HG03045 (cell line): Measurements from ENCODE around the gene ZNF793.

Experiments used
- ATAC-seq: cut with Tn5 transposase; IDR thresholded peaks from one replicate; pipeline ENCODE4 v1.9.1; 2021; ENCODE audit warnings: mild to moderate bottlenecking, moderate library complexity; ENCODE audit not compliant: unreplicated experiment

The ZNF793 gene

DNA sequence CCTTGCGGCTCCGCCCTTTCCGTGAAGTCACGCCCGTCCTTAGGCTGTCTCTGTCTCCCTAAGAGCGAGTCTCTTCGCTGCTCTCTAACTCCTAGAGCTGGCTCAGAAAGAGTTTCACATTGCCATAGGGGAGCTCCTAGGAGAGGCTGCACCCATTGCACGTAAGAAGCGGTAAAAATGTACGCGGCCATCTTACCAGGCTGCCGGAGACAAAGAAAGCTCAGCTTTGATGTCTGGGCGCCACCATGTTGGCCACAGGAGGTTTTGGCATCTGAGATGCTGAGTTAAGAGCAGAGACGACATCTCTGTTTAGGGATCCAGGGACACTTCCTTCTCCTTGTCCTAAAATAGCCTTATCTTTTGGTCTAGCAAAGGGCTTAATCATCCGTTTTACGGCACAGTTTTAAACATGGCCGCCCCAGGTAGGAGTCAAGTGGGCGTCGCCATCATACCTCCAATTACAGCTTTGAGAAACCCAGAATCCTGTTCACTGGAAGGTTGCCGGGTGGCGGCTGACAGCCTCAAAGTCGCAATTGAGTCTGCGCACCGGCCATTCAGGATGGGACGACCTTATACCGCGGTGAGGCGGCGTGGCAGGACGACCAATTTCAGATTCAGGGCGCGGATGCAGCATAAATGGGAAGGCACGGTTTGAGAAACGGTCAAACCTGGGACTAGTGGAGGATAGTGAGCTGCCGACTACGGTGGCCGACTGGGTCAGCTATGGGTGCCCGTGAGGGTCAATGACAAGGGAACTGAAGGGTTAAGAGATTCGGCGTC, at the start of gene ZNF793:
Gene ZNF793 (plus strand): TSS at position 553 of the 780 bp plus-strand sequence. CDS start 16,501 bp downstream, outside the sequence.
- peak; percentile 52 for ATAC-seq

DNA sequence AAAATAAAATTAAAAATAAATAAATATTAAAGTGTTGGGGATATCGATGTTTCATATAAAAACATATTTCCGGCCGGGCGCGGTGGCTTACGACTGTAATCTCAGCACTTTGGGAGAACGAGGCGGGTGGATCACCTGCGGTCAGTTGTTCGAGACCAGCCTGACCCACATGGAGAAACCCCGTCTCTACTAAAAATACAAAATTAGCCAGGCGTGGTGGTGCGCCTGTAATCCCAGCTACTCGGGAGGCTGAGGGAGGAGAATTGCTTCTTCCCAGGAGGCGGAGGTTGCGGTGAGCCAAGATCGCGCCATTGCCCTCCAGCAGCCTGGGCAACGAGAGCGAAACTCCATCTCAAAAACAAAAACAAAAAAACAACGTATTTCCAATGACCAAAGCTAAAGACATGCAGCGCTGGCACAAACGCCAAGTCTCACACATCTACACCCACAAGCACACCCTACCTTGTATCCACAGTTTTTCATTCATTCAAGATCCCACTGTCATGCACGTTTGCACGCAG, 40.4 kb upstream of the ZNF793 start:
- ATAC-seq = no peak

DNA sequence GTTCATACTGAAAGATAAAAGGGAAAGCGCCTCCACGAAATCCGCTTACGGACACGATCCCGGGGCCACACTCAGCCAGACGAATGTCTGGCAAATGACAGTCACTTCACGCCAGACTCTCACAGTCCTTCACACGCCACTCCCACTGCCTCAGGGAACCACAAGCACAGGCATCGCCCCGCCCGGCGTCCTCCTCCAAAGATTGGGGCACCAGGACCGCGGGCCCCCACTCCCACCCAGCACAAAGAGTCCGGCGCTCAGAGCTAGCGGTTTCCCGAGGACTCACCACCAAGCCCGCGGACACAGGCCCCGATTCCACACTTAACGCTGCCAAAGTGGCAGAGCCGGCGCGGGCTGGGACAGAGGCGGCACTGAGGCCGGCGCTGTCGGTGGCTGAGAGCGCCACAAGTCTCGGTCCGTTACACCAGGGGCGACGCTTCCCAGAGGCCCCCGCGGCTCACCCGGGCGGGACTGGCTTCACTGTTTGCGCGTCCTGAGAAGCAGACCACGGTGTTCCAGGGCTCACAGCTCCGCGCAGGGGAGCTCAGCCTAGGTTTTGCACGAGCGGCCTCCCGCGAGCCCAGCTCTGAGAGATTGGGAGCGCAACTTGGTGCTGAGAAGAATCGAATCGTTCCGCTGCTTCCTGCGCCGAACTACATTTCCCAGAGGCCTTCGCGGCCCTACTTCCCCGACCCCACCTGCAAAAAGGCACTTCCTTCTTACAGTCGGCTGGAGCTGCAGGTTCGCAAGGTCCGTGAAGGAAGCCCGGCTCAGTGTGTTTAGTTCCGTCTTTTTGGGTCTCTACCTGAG, 39.7 kb upstream of the ZNF793 start, which contains the start of gene ZNF569:
Gene ZNF569 (minus strand): TSS at position 647 of the 810 bp plus-strand sequence. CDS start 22,523 bp downstream, outside the sequence.
- ATAC-seq = peak; percentile 63

DNA sequence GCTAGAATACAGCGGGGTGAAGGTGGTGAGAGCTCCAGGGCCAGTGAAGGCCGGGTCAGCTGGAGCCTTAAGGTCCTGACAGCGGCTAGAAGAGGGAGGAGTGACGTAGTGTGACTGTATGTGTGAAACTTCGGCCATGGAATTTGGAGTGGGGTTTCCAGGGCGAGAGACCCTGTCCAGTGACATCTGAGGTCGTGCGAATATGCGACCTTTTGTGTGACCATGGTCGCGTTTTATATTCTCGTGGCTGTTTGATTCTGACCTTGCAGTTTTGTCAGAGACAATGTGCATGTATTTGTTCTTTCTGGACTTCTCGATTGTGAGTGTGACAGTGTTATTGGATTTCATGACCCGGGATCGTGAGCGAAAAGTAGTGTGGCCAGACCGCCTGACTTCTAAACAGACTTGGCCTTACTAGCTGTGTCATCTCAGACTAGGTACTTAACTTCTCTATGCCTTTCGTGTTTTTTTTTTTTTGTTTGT, 39.1 kb upstream of the ZNF793 start:
- ATAC-seq = no peak

DNA sequence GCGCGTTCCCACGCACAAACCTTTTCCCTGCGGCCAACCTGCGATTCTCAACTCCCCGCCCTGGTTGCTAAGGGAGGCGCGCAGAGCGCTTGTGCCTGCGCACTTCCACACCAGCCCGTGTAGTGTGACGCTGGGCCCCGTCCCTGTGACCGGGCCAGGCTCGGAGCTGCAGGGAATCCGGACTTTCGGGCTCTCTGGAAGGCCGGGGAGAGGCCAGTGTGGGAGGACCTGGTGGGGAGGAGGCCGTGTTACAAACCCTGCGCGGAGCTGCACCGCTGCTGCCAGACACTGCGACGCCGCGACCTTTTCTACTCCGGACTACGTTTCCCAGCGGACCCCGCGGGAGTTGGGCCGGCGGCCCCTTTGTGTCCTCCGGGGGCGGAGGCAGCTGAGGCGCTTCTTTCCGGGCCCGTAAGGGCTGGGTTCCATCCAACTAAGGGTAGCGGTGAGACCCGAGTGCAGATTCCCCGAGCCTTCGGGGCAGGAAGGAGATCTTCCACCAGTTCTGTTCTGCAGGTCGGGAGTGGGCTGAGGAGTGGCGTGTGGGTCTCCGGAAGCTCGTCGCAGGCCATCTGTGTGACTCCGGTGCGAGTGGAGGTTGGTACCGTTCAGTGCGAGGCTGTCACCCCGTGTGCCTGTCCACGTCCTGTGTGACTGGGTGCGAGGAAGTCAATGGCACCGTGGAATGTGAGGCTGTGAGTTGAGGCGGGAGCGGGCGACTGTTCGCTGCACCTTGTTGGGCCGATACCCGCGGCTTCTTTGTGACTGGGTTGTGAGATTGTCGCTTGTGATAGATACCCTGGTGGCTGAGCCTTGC, 37.6 kb upstream of the ZNF793 start, which contains the start of gene ZNF570:
Gene ZNF570 (plus strand): TSS at position 396 of the 817 bp plus-strand sequence. CDS start 999 bp downstream, outside the sequence.
- peak; percentile 55 for ATAC-seq

DNA sequence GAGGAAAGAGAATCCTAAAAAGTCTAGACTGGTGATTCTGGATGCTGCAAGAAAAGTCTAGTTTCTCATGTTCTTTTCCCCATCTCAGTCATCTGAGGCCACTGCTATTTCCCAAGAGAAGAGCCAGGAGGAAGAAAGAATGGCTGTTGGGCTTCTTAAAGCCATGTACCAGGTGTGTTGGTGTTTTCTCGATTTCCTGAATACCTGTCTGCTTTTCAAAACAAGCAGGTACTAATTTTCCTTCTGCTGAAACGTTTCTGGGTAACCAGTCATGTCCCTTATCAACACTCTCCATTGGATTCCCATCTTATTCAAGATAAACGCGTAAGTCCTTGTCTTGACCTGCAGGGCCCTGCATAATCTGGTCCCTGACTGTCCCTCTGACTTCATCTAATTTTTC, 36.5 kb upstream of the ZNF793 start:
- no peak for ATAC-seq

DNA sequence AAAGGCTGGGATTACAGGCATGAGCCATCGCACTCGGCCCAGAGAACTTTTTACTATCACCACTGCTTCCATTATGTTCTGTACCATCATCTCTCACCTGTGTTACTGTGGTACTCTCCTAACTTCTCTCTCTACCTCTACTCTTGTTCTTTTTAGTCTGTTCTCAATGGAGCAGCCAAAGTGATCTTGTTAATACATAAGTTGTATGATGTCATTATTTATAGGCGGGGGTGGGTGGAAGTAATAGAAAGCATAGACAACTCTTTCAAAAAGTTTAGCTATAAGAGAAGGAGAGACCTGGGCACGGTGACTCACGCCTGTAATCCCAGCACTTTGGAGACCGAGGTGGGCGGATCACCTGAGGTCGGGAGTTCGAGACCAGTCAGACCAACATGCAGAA, 34.6 kb upstream of the ZNF793 start:
- ATAC-seq = no peak

DNA sequence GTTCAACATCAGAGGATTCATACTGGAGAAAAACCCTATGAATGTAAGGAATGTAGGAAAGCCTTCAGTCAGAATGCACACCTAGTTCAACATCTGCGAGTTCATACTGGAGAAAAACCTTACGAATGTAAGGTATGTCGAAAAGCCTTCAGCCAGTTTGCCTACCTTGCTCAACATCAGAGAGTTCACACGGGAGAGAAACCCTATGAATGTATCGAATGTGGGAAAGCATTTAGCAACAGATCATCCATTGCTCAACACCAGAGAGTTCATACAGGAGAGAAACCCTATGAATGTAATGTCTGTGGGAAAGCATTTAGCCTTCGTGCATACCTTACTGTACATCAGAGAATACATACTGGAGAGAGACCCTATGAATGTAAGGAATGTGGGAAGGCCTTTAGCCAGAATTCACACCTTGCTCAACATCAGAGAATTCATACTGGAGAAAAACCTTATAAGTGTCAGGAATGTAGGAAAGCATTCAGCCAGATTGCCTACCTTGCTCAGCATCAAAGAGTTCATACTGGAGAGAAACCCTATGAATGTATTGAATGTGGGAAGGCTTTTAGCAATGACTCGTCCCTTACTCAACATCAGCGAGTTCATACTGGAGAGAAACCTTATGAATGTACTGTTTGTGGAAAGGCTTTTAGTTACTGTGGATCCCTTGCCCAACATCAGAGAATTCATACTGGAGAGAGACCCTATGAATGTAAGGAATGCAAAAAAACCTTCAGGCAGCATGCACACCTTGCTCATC, 22.2 kb upstream of the ZNF793 start:
- ATAC-seq = no peak

DNA sequence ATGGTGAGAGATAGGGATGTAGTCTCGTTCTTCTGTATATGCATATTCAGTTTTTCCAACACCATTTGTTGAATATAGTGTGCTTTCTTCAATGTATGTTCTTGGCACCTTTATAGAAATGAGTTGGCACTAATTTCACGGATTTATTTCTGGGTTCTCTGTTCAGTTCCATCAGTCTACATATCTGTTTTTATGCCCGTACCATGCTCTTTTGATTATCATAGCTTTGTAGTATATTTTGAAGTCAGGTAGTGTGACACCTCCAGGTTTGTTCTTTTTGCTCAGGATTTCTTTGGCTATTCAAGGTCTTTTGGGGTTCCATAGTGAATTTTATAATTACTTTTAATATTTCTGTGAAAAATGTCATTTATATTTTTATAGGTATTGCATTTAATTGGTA, 14.5 kb upstream of the ZNF793 start:
- ATAC-seq = no peak

DNA sequence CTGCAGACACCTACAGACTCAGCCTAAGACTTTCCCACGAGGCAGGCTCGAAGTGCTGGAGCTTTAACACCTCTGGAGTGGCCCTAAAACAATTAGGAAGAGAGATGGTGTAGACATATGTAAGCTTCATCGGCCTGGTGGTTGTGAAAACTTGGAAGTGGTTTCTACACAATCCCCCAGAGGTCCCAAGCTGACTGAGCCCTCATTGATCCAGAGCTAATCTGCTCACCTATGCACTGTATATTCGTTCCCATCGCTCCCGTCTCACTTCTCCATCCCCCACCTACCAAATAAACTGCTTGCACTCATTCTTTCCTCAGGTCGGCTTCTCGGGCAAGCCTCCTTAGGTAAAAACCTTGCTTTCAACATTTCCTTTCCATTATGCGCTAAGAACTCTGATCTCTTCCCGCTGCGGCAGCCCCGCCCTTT, 767 bp upstream of the ZNF793 start:
- ATAC-seq = no peak

DNA sequence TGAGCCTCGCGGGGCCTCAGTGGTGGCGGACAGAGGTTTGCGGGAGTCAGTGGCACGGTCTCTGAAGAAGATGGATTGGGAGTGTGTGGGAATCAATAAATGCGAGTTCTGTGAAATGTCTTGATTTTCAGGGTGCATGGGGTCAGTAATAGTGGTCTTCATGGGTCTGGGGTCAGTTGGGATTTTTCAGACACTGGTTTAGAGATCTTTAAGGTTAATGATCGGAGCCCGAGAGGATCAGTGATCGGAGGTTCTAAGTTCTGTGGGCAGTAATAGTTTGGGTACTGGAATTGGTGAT, 377 bp downstream of the ZNF793 start:
- ATAC-seq = no peak

DNA sequence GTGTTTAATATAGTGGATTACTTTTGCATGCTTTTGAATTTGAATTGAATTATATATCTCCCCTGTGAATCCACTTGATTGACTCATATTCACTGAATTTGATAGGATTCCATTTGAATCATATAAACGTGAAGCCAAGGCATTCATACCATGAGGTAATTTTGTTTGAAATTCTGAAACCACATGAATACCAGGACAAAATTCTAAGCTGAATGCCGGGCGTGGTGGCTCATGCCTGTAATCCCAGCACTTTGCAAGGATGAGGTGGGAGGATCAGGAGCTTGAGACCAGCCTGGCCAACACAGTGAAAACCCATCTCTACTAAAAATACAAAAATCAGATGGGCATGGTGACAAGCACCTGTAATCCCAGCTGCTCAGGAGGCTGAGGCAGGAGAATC, 4.4 kb downstream of the ZNF793 start:
- ATAC-seq = no peak

DNA sequence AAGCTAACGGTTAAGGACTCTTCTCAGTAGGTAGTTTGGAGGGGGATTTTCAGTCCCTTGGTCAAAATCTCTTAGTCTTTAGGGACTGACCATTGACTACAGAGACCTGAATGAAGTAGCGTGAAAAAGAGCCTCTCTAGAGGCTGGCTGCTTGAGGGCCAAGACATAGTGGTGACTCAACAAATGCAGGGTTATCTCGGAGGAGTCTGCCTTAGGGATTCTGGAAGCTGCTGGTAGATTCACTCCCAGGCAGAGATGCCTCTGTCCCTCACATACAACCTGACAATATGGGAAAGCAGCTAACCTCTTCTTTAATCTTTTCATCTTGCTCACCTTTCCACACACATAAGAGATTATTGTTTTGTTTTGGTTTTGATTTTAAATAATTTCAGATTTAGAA, 5.1 kb downstream of the ZNF793 start:
- no peak for ATAC-seq

DNA sequence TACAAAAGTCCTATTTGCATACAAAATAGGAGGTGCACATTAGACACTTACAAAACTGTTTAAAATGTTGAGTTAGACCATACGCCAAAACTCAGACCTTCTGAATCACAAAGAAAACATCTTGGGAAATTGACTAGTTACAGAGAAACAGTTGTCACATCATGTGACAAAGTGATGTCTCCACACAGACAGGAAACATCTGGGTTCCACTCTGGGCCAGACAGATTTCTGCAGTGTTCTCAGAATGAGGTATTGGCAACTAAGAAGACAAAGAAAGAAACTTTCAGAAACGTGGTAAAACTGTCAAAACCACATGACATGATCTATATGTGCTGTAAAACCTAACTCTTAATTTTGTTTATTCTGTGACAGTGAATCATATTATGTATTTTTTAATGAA, 6.7 kb downstream of the ZNF793 start:
- ATAC-seq = no peak

DNA sequence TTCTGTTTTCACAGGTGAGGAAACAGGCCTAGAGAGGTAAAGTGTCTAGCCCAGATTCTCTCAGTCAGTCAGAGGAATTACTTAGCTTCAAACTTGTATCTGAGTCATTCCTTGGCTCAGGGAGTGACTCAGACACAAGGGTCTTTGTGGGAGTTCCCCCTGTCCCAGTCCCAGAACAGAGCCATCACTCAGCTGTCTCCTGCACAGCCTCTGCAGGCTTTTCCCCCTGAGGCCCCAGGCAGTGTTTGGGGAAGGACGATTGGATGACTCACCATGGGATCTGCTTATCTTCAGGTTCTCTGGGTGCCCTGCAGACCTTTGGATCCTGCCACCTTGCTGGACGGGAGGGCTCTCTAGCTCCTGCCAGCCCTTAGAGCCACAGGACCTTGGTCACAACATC, 13.2 kb downstream of the ZNF793 start:
- ATAC-seq = no peak

DNA sequence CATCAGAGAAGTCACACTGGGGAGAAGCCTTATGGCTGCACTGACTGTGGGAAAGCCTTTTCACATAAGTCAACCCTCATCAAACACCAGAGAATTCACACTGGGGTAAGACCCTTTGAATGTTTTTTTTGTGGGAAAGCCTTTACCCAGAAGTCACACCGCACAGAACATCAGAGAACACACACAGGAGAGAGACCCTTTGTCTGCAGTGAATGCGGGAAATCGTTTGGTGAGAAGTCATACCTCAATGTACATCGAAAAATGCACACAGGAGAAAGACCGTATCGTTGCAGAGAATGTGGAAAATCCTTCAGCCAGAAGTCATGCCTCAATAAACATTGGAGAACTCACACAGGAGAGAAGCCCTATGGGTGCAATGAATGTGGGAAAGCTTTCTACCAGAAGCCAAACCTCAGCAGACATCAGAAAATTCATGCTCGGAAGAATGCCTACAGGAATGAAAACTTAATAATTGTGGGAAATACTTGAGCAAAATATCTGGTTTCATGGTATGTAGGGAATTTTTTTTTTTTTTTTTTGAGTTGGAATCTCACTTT, 30.7 kb downstream of the ZNF793 start:
- no peak for ATAC-seq

DNA sequence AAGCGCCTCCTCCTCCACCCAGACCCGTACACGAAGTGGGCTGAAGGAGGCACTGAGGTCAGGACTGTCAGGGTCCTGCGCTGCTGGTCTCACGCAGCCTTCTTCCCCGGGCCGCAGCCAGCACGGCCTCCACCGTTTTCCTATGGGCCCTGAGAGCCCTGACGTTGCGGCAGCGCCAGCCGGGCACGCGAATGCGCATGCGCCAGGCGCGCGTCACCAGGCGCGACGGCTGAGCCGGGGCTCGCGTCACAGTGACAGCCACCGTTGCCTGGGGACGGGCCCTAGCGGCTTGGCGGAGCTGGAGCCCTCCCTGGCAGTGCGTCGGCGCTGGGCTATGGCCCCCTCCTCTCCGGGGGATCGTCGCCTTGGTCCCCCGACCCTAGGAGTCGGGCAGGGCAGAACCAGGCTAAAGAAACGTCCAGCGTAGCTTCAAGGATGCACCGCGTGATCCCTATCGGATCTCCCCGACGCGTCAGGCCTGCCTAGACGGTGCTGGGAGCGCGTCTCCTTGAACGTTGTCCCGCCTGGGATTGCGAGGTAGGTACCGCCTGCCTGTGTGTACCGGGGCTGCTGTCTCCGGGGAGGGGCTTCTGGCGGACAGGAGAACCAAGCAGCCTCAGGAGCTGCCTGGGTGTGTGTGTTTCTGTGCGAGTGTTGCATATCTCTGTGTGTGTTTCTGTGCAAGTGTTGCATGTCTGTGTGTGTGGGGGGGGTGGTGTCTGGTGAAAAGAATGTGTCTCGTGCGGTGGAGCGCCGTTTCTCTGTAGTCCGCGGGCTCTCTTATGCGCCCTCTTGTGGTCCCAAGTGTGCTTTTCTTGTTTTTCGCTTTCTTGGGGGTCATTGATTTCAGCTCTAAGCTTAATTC, 44.6 kb downstream of the ZNF793 start:
- ATAC-seq = no peak

DNA sequence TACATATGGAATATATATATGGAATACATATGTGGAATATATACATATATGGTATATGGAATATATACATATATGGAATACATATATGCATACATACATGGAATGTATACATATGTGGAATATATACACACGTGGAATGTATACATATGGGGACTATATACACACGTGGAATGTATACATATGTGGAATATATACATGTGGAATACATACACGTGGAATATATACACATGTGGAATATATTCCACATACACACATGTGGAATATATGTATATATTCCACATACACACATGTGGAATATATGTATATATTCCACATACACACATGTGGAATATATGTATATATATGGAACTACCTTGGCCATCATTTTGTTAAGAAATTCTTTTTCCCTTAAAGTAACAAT, 56.8 kb downstream of the ZNF793 start:
- no peak for ATAC-seq
